B cell (primary cell): ENCODE data around the gene TTLL11.

Experiments used
- CTCF ChIP-seq: fragments of 200-600 bp; IDR thresholded peaks from one replicate; pipeline ENCODE4 v1.8.0; 2022; ENCODE audit warnings: antibody characterized with exemption, mild to moderate bottlenecking
- EZH2 ChIP-seq: IDR thresholded peaks from 2 replicates; pipeline ENCODE4 v1.6.1; 2012; ENCODE audit warnings: borderline replicate concordance, low read depth, mild to moderate bottlenecking, moderate library complexity, low read length; ENCODE audit not compliant: insufficient read depth, poor library complexity, severe bottlenecking

- TF ChIP-seq EZH2, result no peak
- TF ChIP-seq CTCF, result peak; percentile 92
Measured at GRCh38 chr9:122125158-122125508, 32.0 kb upstream of the TTLL11 start.
